NCI-H1417 treated with DMSO at 0.1 percent for 48 hours (cell line): Measurements from ENCODE around the gene OR4A5.
"Not testable (repeated sequence)": the region's sequence is repeated elsewhere in the genome, so short reads cannot be mapped to it uniquely, and the experiment has no call there.

ENCODE experiments used
- DNase-seq: peaks from one replicate; lab custom pipeline; 2025; lab: John Stamatoyannopoulos, UW

OR4A5 gene

DNA sequence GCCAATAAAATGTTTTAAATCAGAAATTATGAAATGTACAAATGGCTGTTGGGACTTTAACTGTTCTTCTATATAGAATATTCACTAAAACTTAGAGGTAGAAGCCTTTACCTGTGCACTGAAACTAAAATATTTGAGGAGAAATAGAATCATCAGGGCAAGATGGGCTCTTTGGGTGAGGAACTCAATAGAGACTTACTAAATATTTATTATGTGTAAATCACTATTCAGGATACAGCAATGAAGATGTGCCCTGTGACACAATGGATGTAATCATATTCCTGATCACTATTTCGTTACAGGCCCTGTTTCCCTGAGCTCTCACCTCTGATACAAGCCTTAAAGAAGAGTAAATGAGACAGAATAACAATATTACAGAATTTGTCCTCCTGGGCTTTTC is at the start of gene OR4A5:
TSS of gene OR4A5 (plus strand) at position 301 of the 400 bp plus-strand sequence. CDS start at position 354, 53 bp downstream.
- DNase-seq = not testable (repeated sequence)

GRCh38 chr11:54720094-54720493 is 13.5 kb downstream of the OR4A5 start:
- DNase-seq = not testable (repeated sequence)
